Prostate gland (tissue), 2 donors: ENCODE data around the gene MYO5B.

Source experiments
- POLR2A ChIP-seq: fragments of 450-650 bp; IDR thresholded peaks from one replicate; pipeline ENCODE4 v1.6.1; 2016; ENCODE audit warnings: antibody characterized with exemption, mild to moderate bottlenecking
- POLR2AphosphoS5 ChIP-seq: sonication (generic); formaldehyde crosslinking; IDR thresholded peaks from one replicate; pipeline ENCODE4 v1.6.1; 2017; ENCODE audit warnings: antibody characterized with exemption
- TF ChIP-seq, protein P1 (sequence below), 4 experiments: fragments of 200-600 bp in 2 of 4; fragments of 450-650 bp in 2 of 4; sonication (generic) in 2 of 4; IDR thresholded peaks; 1 replicate in 3 of 4; 2 replicates in 1 of 4; pipeline ENCODE4 v1.5.1; 2016 to 2019; ENCODE audit warnings: antibody characterized with exemption in 4 of 4, mild to moderate bottlenecking in 2 of 4, moderate library complexity in 2 of 4

DNA sequence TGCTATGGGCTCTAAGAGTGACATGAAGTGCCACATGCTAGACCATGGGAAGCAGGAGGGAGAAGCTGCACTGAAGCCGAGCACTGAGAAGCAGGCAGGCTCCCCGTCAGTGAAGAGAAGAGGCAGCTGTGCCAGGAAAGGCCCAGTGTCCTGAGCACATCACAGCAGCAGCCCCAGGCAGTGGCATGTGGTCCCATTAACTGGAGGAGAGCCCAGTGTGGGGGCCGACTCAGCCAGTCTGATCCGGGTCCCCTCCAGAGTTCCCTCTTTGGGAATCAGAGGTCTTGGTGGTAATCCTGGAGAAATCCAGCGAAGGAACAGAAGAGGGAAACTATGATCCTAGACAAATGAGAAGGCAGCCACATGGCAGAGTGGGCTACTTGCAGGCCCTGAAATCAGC, 284.9 kb downstream of the MYO5B start:
- TF ChIP-seq, protein P1, sequence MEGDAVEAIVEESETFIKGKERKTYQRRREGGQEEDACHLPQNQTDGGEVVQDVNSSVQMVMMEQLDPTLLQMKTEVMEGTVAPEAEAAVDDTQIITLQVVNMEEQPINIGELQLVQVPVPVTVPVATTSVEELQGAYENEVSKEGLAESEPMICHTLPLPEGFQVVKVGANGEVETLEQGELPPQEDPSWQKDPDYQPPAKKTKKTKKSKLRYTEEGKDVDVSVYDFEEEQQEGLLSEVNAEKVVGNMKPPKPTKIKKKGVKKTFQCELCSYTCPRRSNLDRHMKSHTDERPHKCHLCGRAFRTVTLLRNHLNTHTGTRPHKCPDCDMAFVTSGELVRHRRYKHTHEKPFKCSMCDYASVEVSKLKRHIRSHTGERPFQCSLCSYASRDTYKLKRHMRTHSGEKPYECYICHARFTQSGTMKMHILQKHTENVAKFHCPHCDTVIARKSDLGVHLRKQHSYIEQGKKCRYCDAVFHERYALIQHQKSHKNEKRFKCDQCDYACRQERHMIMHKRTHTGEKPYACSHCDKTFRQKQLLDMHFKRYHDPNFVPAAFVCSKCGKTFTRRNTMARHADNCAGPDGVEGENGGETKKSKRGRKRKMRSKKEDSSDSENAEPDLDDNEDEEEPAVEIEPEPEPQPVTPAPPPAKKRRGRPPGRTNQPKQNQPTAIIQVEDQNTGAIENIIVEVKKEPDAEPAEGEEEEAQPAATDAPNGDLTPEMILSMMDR (IDR thresholded peaks at IDR 0.05) = no peak
- TF ChIP-seq POLR2A (no peak), POLR2AphosphoS5 (no peak)
